Measurements from ENCODE around the gene CENPL.
"Not testable (repeated sequence)": the region's sequence is repeated elsewhere in the genome, so short reads cannot be mapped to it uniquely, and the experiment has no call there.

DNA sequence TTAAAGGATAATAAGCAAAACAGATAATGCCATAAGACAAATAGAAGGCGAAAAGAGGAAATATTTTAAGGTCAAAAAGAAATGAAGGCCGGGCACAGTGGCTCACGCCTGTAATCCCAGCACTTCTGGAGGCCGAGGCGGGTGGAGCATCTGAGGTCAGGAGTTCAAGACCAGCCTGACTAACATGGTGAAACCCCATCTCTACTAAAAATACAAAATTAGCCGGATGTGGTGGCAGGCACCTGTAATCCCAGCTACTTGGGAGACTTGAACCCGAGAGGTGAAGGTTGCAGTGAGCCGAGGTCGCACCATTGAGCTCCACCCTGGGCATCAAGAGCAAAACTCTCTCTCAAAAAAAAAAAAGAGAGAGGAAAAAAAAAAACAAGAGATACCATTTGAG lies 54.4 kb downstream of the CENPL start:
- TF ChIP-seq, protein P1, sequence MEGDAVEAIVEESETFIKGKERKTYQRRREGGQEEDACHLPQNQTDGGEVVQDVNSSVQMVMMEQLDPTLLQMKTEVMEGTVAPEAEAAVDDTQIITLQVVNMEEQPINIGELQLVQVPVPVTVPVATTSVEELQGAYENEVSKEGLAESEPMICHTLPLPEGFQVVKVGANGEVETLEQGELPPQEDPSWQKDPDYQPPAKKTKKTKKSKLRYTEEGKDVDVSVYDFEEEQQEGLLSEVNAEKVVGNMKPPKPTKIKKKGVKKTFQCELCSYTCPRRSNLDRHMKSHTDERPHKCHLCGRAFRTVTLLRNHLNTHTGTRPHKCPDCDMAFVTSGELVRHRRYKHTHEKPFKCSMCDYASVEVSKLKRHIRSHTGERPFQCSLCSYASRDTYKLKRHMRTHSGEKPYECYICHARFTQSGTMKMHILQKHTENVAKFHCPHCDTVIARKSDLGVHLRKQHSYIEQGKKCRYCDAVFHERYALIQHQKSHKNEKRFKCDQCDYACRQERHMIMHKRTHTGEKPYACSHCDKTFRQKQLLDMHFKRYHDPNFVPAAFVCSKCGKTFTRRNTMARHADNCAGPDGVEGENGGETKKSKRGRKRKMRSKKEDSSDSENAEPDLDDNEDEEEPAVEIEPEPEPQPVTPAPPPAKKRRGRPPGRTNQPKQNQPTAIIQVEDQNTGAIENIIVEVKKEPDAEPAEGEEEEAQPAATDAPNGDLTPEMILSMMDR (IDR thresholded peaks at IDR 0.05; ENCODE audit: borderline replicate concordance, extremely low read depth, low read length, poor library complexity, severe bottlenecking), result not testable (repeated sequence)
- not testable (repeated sequence) for TF ChIP-seq EZH2 (IDR thresholded peaks at IDR 0.05; ENCODE audit: borderline replicate concordance, low read depth, low read length, severe bottlenecking)

Measured in DND-41 (cell line).